GM20431 (cell line): ENCODE results near the gene EDC4.
"Not testable (repeated sequence)": the region's sequence is repeated elsewhere in the genome, so short reads cannot be mapped to it uniquely, and the experiment has no call there.

Source experiments
- in situ Hi-C: fragments of 300-500 bp; cut with MseI, MboI; formaldehyde crosslinking; loops from one replicate; pipeline ENCODE4 v1.15.0; 2020; ENCODE audit warnings: low sequenced_read_pairs; ENCODE audit not compliant: unreplicated experiment

Gene EDC4

GRCh38 chr16:67893743-67894399 lies 21.0 kb downstream of the EDC4 start:
- in situ Hi-C loops = no loop called here

DNA sequence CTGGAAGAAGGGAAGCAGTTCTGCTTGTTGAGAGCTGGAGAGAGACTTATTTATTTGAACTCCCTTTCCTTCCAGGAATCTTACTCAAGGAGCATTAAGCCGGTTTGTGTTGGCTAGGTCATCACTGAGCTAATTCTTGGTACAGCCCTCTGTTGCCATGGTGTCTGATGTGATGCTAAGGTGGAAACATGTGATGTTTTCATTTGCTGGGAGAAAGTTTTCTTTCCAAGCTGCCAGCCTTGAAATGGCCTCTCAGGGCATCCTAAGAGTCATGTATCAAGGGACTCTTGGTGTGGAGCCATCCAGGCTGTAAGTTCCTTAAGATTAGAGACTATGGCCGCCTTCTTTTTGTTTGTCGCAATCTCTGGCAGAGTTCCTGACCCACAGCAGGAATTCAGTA lies 24.4 kb downstream of the EDC4 start:
- in situ Hi-C loops = no loop called here

GRCh38 chr16:67901734-67902133 lies 28.9 kb downstream of the EDC4 start:
- in situ Hi-C loops = no loop called here

- in situ Hi-C loops = no loop called here
These were observed 30.0 kb downstream of the EDC4 start for GRCh38 chr16:67902831-67903230.

DNA sequence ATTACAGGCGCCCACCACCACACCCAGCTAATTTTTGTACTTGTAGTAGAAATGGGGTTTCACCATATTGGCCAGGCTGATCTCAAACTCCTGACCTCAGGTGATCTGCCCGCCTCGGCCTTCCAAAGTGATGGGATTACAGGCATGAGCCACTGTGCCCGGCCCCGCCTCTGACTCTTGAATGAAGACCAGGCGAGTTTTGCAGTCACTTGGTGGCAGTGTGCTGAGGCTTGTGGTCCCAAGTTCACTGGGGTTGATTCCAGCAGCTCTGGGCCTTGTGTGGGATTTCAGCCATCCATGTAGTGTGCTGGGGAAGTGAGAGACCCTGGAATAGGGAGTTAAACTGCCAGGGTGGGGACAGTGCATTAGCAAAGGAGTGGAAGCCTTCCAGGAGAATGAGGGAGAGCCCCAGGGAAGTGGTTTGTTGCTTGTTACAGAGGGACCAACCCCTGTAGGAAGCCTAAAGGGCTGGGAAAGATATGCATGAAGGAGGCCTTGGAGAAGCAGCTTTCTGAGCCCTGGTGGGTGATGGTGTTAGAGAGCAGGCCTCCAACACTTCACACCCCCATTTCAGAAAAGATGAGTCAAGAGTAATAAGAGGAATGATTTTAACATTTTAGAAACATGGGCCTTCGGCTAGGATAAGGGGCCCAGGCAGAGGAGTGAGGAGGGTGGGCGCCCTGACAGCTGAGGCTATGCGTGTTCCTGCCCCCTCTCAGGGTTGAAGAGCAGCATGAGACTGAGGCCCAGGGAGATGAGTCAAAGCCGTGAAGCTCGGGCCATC lies 34.7 kb downstream of the EDC4 start:
- in situ Hi-C loops = no loop called here

- in situ Hi-C loops = no loop called here
These were observed 36.3 kb downstream of the EDC4 start for GRCh38 chr16:67909056-67909742.

- in situ Hi-C loops = no loop called here
These were observed 37.3 kb downstream of the EDC4 start for GRCh38 chr16:67910158-67910557.

DNA sequence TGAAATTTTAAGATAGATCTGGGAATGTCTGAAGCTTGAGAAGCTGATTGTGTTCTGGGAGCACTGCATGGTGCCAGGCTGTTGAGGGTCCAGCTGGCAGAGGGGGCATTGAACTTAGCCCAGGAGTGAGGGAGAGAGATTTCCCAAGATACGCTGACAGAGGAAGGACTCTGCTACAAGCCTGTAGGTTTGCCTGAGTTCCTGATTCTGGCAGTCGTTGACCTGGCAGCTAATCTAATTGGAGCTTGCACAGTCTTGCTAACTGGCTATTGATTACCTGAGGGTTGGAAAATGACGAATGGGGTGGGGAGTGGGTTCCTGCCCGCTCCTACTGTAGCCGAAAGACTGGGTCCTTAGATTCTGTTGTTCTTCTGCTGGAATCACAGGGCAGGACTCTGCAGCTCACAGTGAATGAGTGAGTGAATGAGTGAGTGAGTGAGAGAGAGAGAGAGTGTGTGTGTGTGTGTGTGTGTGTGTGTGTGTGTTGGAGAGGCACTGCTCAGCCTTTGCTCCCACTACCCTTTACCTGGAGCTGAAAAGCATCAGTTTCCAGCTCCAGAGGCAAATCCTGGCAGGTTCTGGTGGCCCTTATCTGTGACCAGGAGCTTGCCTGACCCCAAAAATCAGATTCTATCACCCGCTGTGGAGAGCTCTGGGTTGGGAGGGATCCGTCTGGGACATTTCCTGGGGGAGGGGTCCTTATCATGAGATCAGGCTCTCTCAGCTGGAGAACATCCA lies 42.1 kb downstream of the EDC4 start:
- in situ Hi-C loops = no loop called here

- in situ Hi-C loops = not testable (repeated sequence)
These were observed 42.6 kb downstream of the EDC4 start for GRCh38 chr16:67915496-67915769.

GRCh38 chr16:67915831-67916723 lies 43.2 kb downstream of the EDC4 start:
- in situ Hi-C loops = no loop called here

DNA sequence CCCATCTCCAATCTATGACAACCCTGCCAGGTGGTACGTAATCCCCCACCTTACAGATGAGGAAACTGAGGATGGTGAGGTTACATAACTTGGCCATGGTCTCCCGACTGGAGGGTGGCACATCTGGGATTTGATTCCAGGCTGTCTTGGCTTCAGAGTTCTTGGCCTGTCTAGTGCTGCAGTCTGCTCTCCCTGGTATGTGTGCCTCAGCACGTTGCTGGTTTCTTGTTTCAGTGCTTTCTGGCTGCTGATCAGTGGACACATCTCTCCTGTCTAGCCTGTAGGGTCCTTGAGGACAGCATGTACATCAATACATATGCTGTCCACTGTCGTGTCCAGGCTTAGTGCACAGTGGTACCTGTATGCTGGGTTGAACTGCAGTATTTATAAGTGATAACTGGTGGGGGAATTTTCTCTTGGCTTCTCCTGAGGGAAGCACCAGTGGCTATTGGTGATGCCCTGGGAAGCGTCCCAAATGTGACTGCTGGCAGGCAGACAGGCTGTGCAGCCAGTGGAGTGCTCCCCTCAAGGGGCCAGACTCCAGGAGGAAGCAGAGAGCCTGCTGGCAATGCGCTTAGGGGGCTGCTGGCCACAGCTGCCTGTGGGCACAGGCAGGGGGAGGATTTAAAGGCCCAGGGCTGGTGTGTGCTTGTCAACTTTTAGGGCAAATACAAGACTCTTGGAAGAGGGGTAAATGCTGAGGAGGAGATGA lies 44.4 kb downstream of the EDC4 start:
- in situ Hi-C loops = no loop called here

- in situ Hi-C loops = no loop called here
These were observed 45.0 kb downstream of the EDC4 start for GRCh38 chr16:67917852-67918236.

GRCh38 chr16:67919622-67920221 lies 46.9 kb downstream of the EDC4 start:
- in situ Hi-C loops = no loop called here

DNA sequence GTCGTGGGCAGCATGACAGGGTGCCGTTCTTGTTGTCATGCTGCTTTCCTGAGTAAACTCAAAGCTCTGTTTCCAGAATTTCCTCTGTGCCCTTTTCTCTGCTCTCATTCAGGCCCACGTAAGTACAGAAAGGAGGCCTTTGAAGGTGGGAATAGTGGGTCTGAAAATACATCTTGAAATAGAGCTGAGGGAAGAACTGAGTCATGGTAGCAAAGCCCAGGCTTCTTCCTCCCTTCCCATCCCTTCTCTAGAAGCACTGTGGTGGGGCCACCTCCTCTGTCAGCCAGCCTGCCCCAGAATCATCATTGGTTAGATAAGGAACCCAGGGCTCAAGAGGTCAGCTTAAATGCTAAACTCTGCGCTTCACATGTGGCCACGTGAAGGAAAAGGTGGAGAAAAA lies 49.4 kb downstream of the EDC4 start:
- in situ Hi-C loops = no loop called here

- in situ Hi-C loops = no loop called here
These were observed 49.9 kb downstream of the EDC4 start for GRCh38 chr16:67922740-67923139.

- in situ Hi-C loops = no loop called here
These were observed 50.7 kb downstream of the EDC4 start for GRCh38 chr16:67923414-67924116.

GRCh38 chr16:67924140-67924906 lies 51.5 kb downstream of the EDC4 start:
- in situ Hi-C loops = no loop called here
